Measurements from ENCODE around the gene GABRG3. TPM values are rescaled to one million over a fixed set of nuclear protein-coding genes. Genes with fewer than 3 reads are reported as not detected.
A peak's percentile ranks its signal among the peaks of the same experiment; 100 is the strongest.

GABRG3 gene
- total RNA-seq, 1 experiment from 2014 or later, result 0.15 TPM

DNA sequence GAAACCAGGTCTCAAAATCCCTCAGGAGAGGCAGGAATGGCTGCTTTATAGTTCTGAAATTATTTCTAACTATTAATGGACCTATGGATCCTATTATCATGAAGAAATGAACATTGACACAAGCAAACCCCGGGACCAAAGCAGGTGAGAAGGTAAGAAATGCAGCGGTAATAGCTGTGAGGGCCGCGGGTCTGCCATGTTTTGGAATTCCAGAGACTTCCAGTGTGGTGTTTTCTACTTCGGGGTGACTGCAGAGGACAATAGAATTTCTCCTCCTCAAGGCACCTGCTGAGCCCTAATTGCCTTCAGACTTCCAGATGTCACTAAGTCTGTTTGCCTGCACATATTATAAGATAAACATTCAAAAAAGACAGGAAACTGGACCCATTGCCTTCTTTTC lies 437.4 kb downstream of the GABRG3 start:
- Histone ChIP-seq H3K18ac (ENCODE audit: insufficient read length, low read depth, low read length) (no peak overlapping the region), H3K27ac (ENCODE audit: insufficient read length, low read depth, low read length) (no peak overlapping the region), H3K9ac (ENCODE audit: extremely low read depth, insufficient read length, low read length) (no peak overlapping the region), H4K8ac (replicated peaks; ENCODE audit: insufficient read length, low read depth, low read length) (no peak overlapping the region), H3K4me2 (ENCODE audit: insufficient read depth, insufficient read length, low read length) (no peak overlapping the region), H2AK5ac (ENCODE audit: insufficient read length, low read length) (no peak overlapping the region), H4K5ac (ENCODE audit: insufficient read length, low read depth, low read length) (no peak overlapping the region), H3K79me1 (ENCODE audit: insufficient read depth, low read depth, low read length, poor library complexity, severe bottlenecking) (no peaks in the 10 kb centered on the region), H2BK15ac (ENCODE audit: low read depth, low read length) (no peak overlapping the region), H3K14ac (ENCODE audit: insufficient read depth, low read length) (no peak overlapping the region), H4K20me1 (ENCODE audit: control insufficient read depth, insufficient read depth, insufficient read length) (no peaks in the 10 kb centered on the region), H3K27me3 (ENCODE audit: insufficient read depth, low read length) (no peaks in the 10 kb centered on the region), H3K4me1 (ENCODE audit: insufficient read depth, low read length) (peaks cover 2% of the 10 kb centered on the region; the same call in 1 of the 2 replicates), H3K79me2 (ENCODE audit: insufficient read depth, low read length) (0 out of 2 replicates have a peak, but pooled peaks cover 1% of the 10 kb centered on the region), H3K9me3 (ENCODE audit: control insufficient read depth, low read depth, low read length) (no peaks in the 10 kb centered on the region), H3K23ac (ENCODE audit: insufficient read length, low read depth, low read length) (no peak overlapping the region), H4K91ac (ENCODE audit: insufficient read length, low read depth, low read length) (no peak overlapping the region), H2BK5ac (ENCODE audit: insufficient read length, low read length) (no peak overlapping the region), H3K56ac (ENCODE audit: insufficient read length, low read depth, low read length) (no peak overlapping the region), H3T11ph (ENCODE audit: low read length) (no peak overlapping the region), H3K4ac (ENCODE audit: low read depth, low read length) (no peak overlapping the region), H2AFZ (ENCODE audit: low read length) (no peak overlapping the region), H2BK20ac (ENCODE audit: low read depth, low read length, poor library complexity, severe bottlenecking) (no peak overlapping the region), H2BK120ac (ENCODE audit: low read depth, low read length, poor library complexity, severe bottlenecking) (no peak overlapping the region), H3K23me2 (ENCODE audit: insufficient read length, low read depth, low read length, poor library complexity, severe bottlenecking) (no peaks in the 10 kb centered on the region), H2BK12ac (ENCODE audit: insufficient read length, low read depth, low read length) (no peak overlapping the region)
- Mint-ChIP-seq H3K36me3 (ENCODE audit: insufficient read depth in 1 of 3, low read depth in 3 of 3) (no peaks in the 10 kb centered on the region), H3K9me3 (peaks cover 0 to 2% of the 10 kb centered on the region in 2 experiments; a peak in 2 of 5 replicates), H3K4me3 (no peak overlapping the region), H3K27me3 (ENCODE audit: low read depth) (peaks cover 14% of the 10 kb centered on the region), H3K27ac (peak overlapping the region in 1 of 3 experiments; percentile 28; a peak in 1 of 7 replicates), H3K4me1 (peaks cover 11 to 13% of the 10 kb centered on the region in 2 experiments)
- TF ChIP-seq, protein P1, sequence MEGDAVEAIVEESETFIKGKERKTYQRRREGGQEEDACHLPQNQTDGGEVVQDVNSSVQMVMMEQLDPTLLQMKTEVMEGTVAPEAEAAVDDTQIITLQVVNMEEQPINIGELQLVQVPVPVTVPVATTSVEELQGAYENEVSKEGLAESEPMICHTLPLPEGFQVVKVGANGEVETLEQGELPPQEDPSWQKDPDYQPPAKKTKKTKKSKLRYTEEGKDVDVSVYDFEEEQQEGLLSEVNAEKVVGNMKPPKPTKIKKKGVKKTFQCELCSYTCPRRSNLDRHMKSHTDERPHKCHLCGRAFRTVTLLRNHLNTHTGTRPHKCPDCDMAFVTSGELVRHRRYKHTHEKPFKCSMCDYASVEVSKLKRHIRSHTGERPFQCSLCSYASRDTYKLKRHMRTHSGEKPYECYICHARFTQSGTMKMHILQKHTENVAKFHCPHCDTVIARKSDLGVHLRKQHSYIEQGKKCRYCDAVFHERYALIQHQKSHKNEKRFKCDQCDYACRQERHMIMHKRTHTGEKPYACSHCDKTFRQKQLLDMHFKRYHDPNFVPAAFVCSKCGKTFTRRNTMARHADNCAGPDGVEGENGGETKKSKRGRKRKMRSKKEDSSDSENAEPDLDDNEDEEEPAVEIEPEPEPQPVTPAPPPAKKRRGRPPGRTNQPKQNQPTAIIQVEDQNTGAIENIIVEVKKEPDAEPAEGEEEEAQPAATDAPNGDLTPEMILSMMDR (conservative IDR thresholded peaks at IDR 0.05), result no peak
- no peak for DNase-seq
- no CpG with 5 or more reads among the region's 5 CpGs for WGBS (ENCODE audit: extremely low coverage, insufficient read length, low lambda C conversion rate)
